GM21786 (cell line): Measurements from ENCODE around the gene RABGAP1L.
"Not testable (repeated sequence)": the region's sequence is repeated elsewhere in the genome, so short reads cannot be mapped to it uniquely, and the experiment has no call there.

ENCODE experiments used
- ATAC-seq: cut with Tn5 transposase; IDR thresholded peaks from one replicate; pipeline ENCODE4 v1.9.1; 2021; ENCODE audit not compliant: unreplicated experiment

The RABGAP1L gene

GRCh38 chr1:174794861-174795260, 635.5 kb downstream of the RABGAP1L start:
- ATAC-seq = no peak

GRCh38 chr1:174795806-174796205, 636.5 kb downstream of the RABGAP1L start:
- no peak for ATAC-seq

GRCh38 chr1:174797398-174797797, 638.1 kb downstream of the RABGAP1L start:
- no peak for ATAC-seq

GRCh38 chr1:174799136-174799479, 639.8 kb downstream of the RABGAP1L start:
- ATAC-seq = no peak

GRCh38 chr1:174800216-174800851, 641.0 kb downstream of the RABGAP1L start:
- no peak for ATAC-seq

GRCh38 chr1:174800876-174801275, 641.6 kb downstream of the RABGAP1L start:
- no peak for ATAC-seq

GRCh38 chr1:174809755-174810280, 650.5 kb downstream of the RABGAP1L start:
- ATAC-seq = no peak

GRCh38 chr1:174812016-174812415, 652.7 kb downstream of the RABGAP1L start:
- no peak for ATAC-seq

GRCh38 chr1:174812656-174813055, 653.3 kb downstream of the RABGAP1L start:
- ATAC-seq = no peak

- peak; percentile 46 for ATAC-seq
Measured at GRCh38 chr1:174815036-174815435, 655.7 kb downstream of the RABGAP1L start.

GRCh38 chr1:174815474-174815908, 656.2 kb downstream of the RABGAP1L start:
- peak; percentile 58 for ATAC-seq

GRCh38 chr1:174816621-174817020, 657.3 kb downstream of the RABGAP1L start:
- not testable (repeated sequence) for ATAC-seq

GRCh38 chr1:174818014-174818616, 658.8 kb downstream of the RABGAP1L start:
- ATAC-seq = peak; percentile 49

GRCh38 chr1:174818951-174819350, 659.6 kb downstream of the RABGAP1L start:
- no peak for ATAC-seq

- no peak for ATAC-seq
Measured at GRCh38 chr1:174819596-174819995, 660.3 kb downstream of the RABGAP1L start.

GRCh38 chr1:174825127-174825526, 665.8 kb downstream of the RABGAP1L start:
- no peak for ATAC-seq

- no peak for ATAC-seq
Measured at GRCh38 chr1:174825806-174826205, 666.5 kb downstream of the RABGAP1L start.

- no peak for ATAC-seq
Measured at GRCh38 chr1:174828264-174828663, 668.9 kb downstream of the RABGAP1L start.

GRCh38 chr1:174829990-174830389, 670.7 kb downstream of the RABGAP1L start:
- no peak for ATAC-seq

GRCh38 chr1:174836543-174836942, 677.2 kb downstream of the RABGAP1L start:
- no peak for ATAC-seq

- ATAC-seq = no peak
Measured at GRCh38 chr1:174837386-174837785, 678.1 kb downstream of the RABGAP1L start.

GRCh38 chr1:174839211-174839610, 679.9 kb downstream of the RABGAP1L start:
- no peak for ATAC-seq

- ATAC-seq = no peak
Measured at GRCh38 chr1:174841747-174842146, 682.4 kb downstream of the RABGAP1L start.
